Endothelial cell (in vitro differentiated cells): Measurements from ENCODE around the gene GOLGA6L7. TPM values are rescaled to one million over a fixed set of nuclear protein-coding genes. Genes with fewer than 3 reads are reported as not detected.

Experiments used
- DNase-seq: peaks from one replicate; pipeline ENCODE4 v3.0.0; 2021; ENCODE audit warnings: low spot score
- H3K27ac Mint-ChIP-seq: one replicate; pipeline ENCODE4 v1.8.0; 2021; ENCODE audit warnings: mixed read lengths, inconsistent platforms; ENCODE audit not compliant: unreplicated experiment
- H3K27me3 Mint-ChIP-seq: one replicate; pipeline ENCODE4 v1.8.0; 2021; ENCODE audit warnings: mild to moderate bottlenecking, moderate library complexity, mixed read lengths, inconsistent platforms; ENCODE audit not compliant: unreplicated experiment
- H3K36me3 Mint-ChIP-seq: one replicate; pipeline ENCODE4 v1.8.0; 2021; ENCODE audit warnings: mild to moderate bottlenecking, low read depth, mixed read lengths, inconsistent platforms; ENCODE audit not compliant: unreplicated experiment
- H3K4me1 Mint-ChIP-seq: one replicate; pipeline ENCODE4 v1.8.0; 2021; ENCODE audit warnings: mild to moderate bottlenecking, mixed read lengths, inconsistent platforms; ENCODE audit not compliant: unreplicated experiment
- H3K4me3 Mint-ChIP-seq: one replicate; pipeline ENCODE4 v1.8.0; 2021; ENCODE audit warnings: mild to moderate bottlenecking, mixed read lengths, inconsistent platforms; ENCODE audit not compliant: unreplicated experiment
- H3K9me3 Mint-ChIP-seq: one replicate; pipeline ENCODE4 v1.8.0; 2021; ENCODE audit warnings: mixed read lengths, inconsistent platforms; ENCODE audit not compliant: unreplicated experiment
- CTCF ChIP-seq: fragments of 200-600 bp; sonication (generic); IDR thresholded peaks from one replicate; pipeline ENCODE4 v1.5.0; 2021; ENCODE audit warnings: antibody characterized with exemption; ENCODE audit not compliant: unreplicated experiment
- total RNA-seq: library from RNA; stranded (reverse); fragmentation: NEBNext Ultra II Directional; extraction: Animal tissue kit (Norgen Biotek cat#: 25700); gene quantifications from one replicate; pipeline ENCODE4 v1.2.1, GENCODE V29; 2021; ENCODE audit not compliant: unreplicated experiment

Gene GOLGA6L7
- total RNA-seq, 1 donor from 2014 or later: not detected

- Mint-ChIP-seq H3K4me1 (peaks cover 7% of the 10 kb centered on the region), H3K27me3 (peaks cover 8% of the 10 kb centered on the region), H3K4me3 (no peak overlapping the region), H3K36me3 (peaks cover 4% of the 10 kb centered on the region), H3K9me3 (peaks cover 4% of the 10 kb centered on the region), H3K27ac (no peak overlapping the region)
- no peak for DNase-seq
- no peak for TF ChIP-seq CTCF
These were observed 28.4 kb upstream of the GOLGA6L7 start for GRCh38 chr15:28876845-28877185.

- Mint-ChIP-seq H3K9me3 (peaks cover 4% of the 10 kb centered on the region), H3K4me3 (no peak overlapping the region), H3K27me3 (peaks cover 8% of the 10 kb centered on the region), H3K27ac (no peak overlapping the region), H3K4me1 (peaks cover 6% of the 10 kb centered on the region), H3K36me3 (peaks cover 6% of the 10 kb centered on the region)
- no peak for TF ChIP-seq CTCF
- no peak for DNase-seq
These were observed 27.8 kb upstream of the GOLGA6L7 start for GRCh38 chr15:28876131-28876844.

GRCh38 chr15:28875461-28876000, 27.1 kb upstream of the GOLGA6L7 start:
- H3K9me3 Mint-ChIP-seq: peaks cover 4% of the 10 kb centered on the region
- no peak for DNase-seq
- peaks cover 6% of the 10 kb centered on the region for H3K36me3 Mint-ChIP-seq
- no peak overlapping the region for H3K4me3 Mint-ChIP-seq
- peaks cover 3% of the 10 kb centered on the region for H3K4me1 Mint-ChIP-seq
- no peak for TF ChIP-seq CTCF
- peaks cover 8% of the 10 kb centered on the region for H3K27me3 Mint-ChIP-seq
- H3K27ac Mint-ChIP-seq: no peak overlapping the region

GRCh38 chr15:28873585-28874190, 25.2 kb upstream of the GOLGA6L7 start:
- peaks cover 6% of the 10 kb centered on the region for H3K36me3 Mint-ChIP-seq
- H3K27ac Mint-ChIP-seq: no peak overlapping the region
- peaks cover 8% of the 10 kb centered on the region for H3K27me3 Mint-ChIP-seq
- peaks cover 4% of the 10 kb centered on the region for H3K9me3 Mint-ChIP-seq
- H3K4me1 Mint-ChIP-seq: peaks cover 3% of the 10 kb centered on the region
- no peak for TF ChIP-seq CTCF
- no peak overlapping the region for H3K4me3 Mint-ChIP-seq
- no peak for DNase-seq

- no peak for DNase-seq
- Mint-ChIP-seq H3K9me3 (peaks cover 4% of the 10 kb centered on the region), H3K4me1 (peaks cover 3% of the 10 kb centered on the region), H3K4me3 (no peak overlapping the region), H3K27ac (no peak overlapping the region), H3K36me3 (peaks cover 6% of the 10 kb centered on the region), H3K27me3 (peaks cover 8% of the 10 kb centered on the region)
- TF ChIP-seq CTCF: no peak
These were observed 24.6 kb upstream of the GOLGA6L7 start for GRCh38 chr15:28873006-28873405.
